Activated CD4-positive, alpha-beta memory T cell treated with anti-CD3 and anti-CD28 coated beads for 36 hours (primary cell): Measurements from ENCODE around the gene PPP6R2. TPM values are rescaled to one million over a fixed set of nuclear protein-coding genes. Genes with fewer than 3 reads are reported as not detected.

Experiments used
- CTCF ChIA-PET: fragments of 350-600 bp; sonication (Branson Sonifier 250); formaldehyde crosslinking; loops from one replicate; lab custom pipeline; 2021; ENCODE audit warnings: antibody characterized with exemption, inconsistent platforms; lab: Charles Lee
- POLR2A ChIA-PET: fragments of 350-600 bp; sonication (Branson Sonifier 250); formaldehyde crosslinking; loops from one replicate; lab custom pipeline; 2021; ENCODE audit warnings: antibody characterized with exemption; lab: Charles Lee
- DNase-seq: peaks from one replicate; pipeline ENCODE4 v3.0.0-alpha.2; 2020
- H3K27ac Mint-ChIP-seq: one replicate; pipeline ENCODE4 v1.8.0; 2021; ENCODE audit warnings: mixed read lengths
- H3K27me3 Mint-ChIP-seq: one replicate; pipeline ENCODE4 v1.8.0; 2021; ENCODE audit warnings: mixed read lengths
- H3K36me3 Mint-ChIP-seq: one replicate; pipeline ENCODE4 v1.8.0; 2021; ENCODE audit warnings: mixed read lengths
- H3K4me1 Mint-ChIP-seq: one replicate; pipeline ENCODE4 v1.8.0; 2021; ENCODE audit warnings: low read depth, mixed read lengths
- H3K4me3 Mint-ChIP-seq: one replicate; pipeline ENCODE4 v1.8.0; 2021; ENCODE audit warnings: mild to moderate bottlenecking, mixed read lengths
- H3K9me3 Mint-ChIP-seq: one replicate; pipeline ENCODE4 v1.8.0; 2021; ENCODE audit warnings: mixed read lengths
- intact Hi-C: fragments of 100-400 bp; cut with micrococcal nuclease; formaldehyde crosslinking; loops from one replicate; pipeline ENCODE4 v1.15.1; 2023
- total RNA-seq, 2 experiments: library from RNA; stranded (reverse); gene quantifications; one replicate each; pipeline ENCODE4 v1.2.3, GENCODE V29; 2021

The PPP6R2 gene
- total RNA-seq, 2 experiments from 2014 or later, result 41.2 to 41.7 TPM

DNA sequence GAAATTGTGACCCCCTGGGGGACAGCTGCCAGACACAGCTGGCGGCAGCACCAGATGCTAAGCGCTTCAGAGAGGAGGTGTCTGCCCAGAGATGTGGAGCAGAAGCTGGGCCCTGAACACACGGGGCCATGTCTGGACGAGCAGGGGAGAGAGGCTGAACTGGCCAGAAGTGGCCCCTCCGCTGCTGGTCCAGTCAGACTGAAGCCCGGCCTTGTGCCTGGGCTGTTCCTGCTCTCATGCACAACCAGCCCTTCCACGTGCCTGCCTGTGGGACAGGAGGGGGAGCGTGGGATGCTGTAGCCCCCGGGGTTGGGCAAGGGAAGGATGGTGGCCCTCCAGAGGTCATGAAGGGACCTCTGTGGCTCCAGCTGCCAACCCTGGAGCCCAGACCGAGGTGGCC lies 140.0 kb downstream of the PPP6R2 start:
- Mint-ChIP-seq H3K4me3 (peak overlapping the region; percentile 32), H3K36me3 (peaks cover 2% of the 10 kb centered on the region), H3K27me3 (peaks cover 3% of the 10 kb centered on the region), H3K27ac (no peak overlapping the region), H3K4me1 (peaks cover 3% of the 10 kb centered on the region), H3K9me3 (no peaks in the 10 kb centered on the region)
- ChIA-PET POLR2A (interaction anchor here (1.5 kb wide), 1 partner anchor 12 kb away, joined by 3 read pairs; no protein-coding TSS in a partner anchor), CTCF (no interaction called here)
- DNase-seq, result no peak
- intact Hi-C loops, result no loop called here

DNA sequence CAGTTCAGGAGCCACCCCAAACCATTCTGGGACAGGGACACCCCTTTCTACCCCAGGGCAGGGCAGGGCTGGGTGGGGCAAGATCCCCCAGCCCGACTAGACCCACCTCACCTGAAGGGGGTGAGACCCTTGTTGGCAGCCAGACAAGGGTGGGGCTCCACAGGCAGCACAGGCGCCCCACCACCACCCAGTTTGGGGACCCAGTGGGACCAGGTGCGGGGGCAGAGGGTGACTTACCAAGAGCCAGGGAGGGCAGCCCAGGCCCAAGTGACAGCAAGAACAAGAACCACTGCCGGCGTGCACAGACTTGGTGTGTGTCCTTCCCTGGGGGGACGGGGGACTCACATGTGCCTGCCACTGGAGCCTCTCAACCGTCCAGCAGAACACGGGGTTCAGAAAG lies 140.4 kb downstream of the PPP6R2 start:
- Mint-ChIP-seq H3K36me3 (peaks cover 2% of the 10 kb centered on the region), H3K4me1 (peaks cover 3% of the 10 kb centered on the region), H3K27ac (no peak overlapping the region), H3K4me3 (no peak overlapping the region), H3K9me3 (no peaks in the 10 kb centered on the region), H3K27me3 (peaks cover 3% of the 10 kb centered on the region)
- no peak for DNase-seq
- intact Hi-C loops, result no loop called here
- CTCF ChIA-PET, result no interaction called here
- POLR2A ChIA-PET, result no interaction called here

- Mint-ChIP-seq H3K27me3 (peaks cover 3% of the 10 kb centered on the region), H3K4me3 (no peak overlapping the region), H3K9me3 (no peaks in the 10 kb centered on the region), H3K27ac (no peak overlapping the region), H3K4me1 (peaks cover 3% of the 10 kb centered on the region), H3K36me3 (peaks cover 2% of the 10 kb centered on the region)
- POLR2A ChIA-PET, result interaction anchor here (1.3 kb wide), 1 partner anchor 9 kb away, joined by 3 read pairs; the partner anchor contains the start of gene SBF1
- CTCF ChIA-PET, result no interaction called here
- intact Hi-C loops, result no loop called here
- DNase-seq, result no peak
These were observed 141.1 kb downstream of the PPP6R2 start for GRCh38 chr22:50483977-50484853.

DNA sequence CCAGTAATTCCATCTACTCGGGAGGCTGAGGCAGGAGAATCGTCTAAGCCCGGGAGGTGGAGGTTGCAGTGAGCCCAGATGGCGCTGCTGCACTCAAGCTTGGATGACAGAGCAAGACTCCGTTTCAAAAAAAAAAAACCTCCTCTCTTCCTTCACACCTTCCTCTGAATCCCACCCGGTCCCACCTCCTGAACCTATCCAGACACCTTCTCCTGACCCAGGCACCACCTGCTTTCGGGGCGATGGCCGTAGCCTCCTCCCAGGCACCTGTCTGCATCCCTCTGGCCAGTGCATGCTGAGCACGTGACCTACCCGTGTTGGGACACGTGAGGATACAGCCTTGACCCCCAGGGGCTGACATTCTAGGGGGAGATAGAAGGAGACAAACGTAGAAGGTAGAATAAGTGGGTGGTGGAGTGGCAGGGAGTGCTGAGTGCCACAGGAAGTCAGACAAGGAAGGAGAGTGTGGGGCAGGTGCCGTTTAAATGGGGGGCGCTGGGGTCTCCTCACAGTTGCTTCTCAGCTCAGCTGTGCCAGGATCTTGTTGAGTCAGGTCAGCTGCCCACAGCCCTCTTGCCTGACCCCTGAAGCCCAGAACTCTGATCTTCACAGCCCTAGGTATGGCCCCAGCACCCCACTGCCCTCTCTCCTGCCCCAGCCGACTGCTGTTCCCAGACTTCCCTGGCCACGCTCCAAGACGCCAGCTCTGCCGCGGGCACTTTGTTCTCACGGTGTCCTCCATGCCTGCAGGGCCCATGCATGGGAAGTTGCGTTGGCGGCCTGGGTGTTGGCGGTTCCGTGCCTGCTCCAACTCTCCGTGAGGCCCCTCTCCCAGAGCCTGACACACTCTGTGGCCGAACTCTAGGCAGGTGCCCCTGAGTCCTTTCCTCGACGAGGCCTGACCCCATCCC lies 142.3 kb downstream of the PPP6R2 start:
- ChIA-PET POLR2A (interaction anchor here (1.3 kb wide), 1 partner anchor 10 kb away, joined by 3 read pairs; the partner anchor contains the start of gene SBF1), CTCF (interaction anchor here (2.9 kb wide), 1 partner anchor 12 kb away, joined by 11 read pairs; no protein-coding TSS in a partner anchor)
- intact Hi-C loops, result no loop called here
- H3K4me1 Mint-ChIP-seq, result no peaks in the 10 kb centered on the region
- H3K9me3 Mint-ChIP-seq, result no peaks in the 10 kb centered on the region
- DNase-seq, result no peak
- H3K27me3 Mint-ChIP-seq, result no peaks in the 10 kb centered on the region
- H3K27ac Mint-ChIP-seq, result no peak overlapping the region
- no peak overlapping the region for H3K4me3 Mint-ChIP-seq
- H3K36me3 Mint-ChIP-seq, result peaks cover 2% of the 10 kb centered on the region

- peaks cover 6% of the 10 kb centered on the region for H3K4me1 Mint-ChIP-seq
- H3K36me3 Mint-ChIP-seq, result peaks cover 2% of the 10 kb centered on the region
- DNase-seq, result no peak
- POLR2A ChIA-PET, result interaction anchor here (0.6 to 0.7 kb wide), 2 partner anchors 10 to 47 kb away, joined by 3 to 4 read pairs; no protein-coding TSS in a partner anchor
- H3K9me3 Mint-ChIP-seq, result no peaks in the 10 kb centered on the region
- H3K4me3 Mint-ChIP-seq, result no peak within 1 kb of the TSS
- intact Hi-C loops, result no loop called here
- no peaks in the 10 kb centered on the region for H3K27me3 Mint-ChIP-seq
- CTCF ChIA-PET, result interaction anchor here (0.9 to 2.9 kb wide), 2 partner anchors 11 to 39 kb away, joined by 4 to 11 read pairs; partner anchors contain the start of gene SCO2
- no peak within 1 kb of the TSS for H3K27ac Mint-ChIP-seq
These were observed 143.6 kb downstream of the PPP6R2 start, which contains the start of gene MIOX for GRCh38 chr22:50486561-50487289. Gene MIOX, plus strand, starts transcription at chr22:50486859. Its CDS starts 39 bp downstream, at chr22:50486898.

GRCh38 chr22:50487290-50488005 lies 144.3 kb downstream of the PPP6R2 start:
- Mint-ChIP-seq H3K36me3 (peaks cover 2% of the 10 kb centered on the region), H3K4me1 (peaks cover 6% of the 10 kb centered on the region), H3K4me3 (no peak overlapping the region), H3K9me3 (no peaks in the 10 kb centered on the region), H3K27me3 (no peaks in the 10 kb centered on the region), H3K27ac (no peak overlapping the region)
- intact Hi-C loops, result no loop called here
- no peak for DNase-seq
- ChIA-PET CTCF (interaction anchor here (0.9 to 2.9 kb wide), 2 partner anchors 11 to 38 kb away, joined by 4 to 11 read pairs; partner anchors contain the start of gene SCO2), POLR2A (no interaction called here)

GRCh38 chr22:50488006-50488677 lies 145.0 kb downstream of the PPP6R2 start:
- H3K27me3 Mint-ChIP-seq, result no peaks in the 10 kb centered on the region
- intact Hi-C loops, result no loop called here
- H3K9me3 Mint-ChIP-seq, result no peaks in the 10 kb centered on the region
- DNase-seq, result no peak
- ChIA-PET POLR2A (no interaction called here), CTCF (interaction anchor here (2.9 kb wide), 1 partner anchor 10 kb away, joined by 11 read pairs; no protein-coding TSS in a partner anchor)
- H3K4me3 Mint-ChIP-seq, result no peak overlapping the region
- H3K27ac Mint-ChIP-seq, result no peak overlapping the region
- H3K36me3 Mint-ChIP-seq, result peaks cover 2% of the 10 kb centered on the region
- H3K4me1 Mint-ChIP-seq, result peaks cover 6% of the 10 kb centered on the region

DNA sequence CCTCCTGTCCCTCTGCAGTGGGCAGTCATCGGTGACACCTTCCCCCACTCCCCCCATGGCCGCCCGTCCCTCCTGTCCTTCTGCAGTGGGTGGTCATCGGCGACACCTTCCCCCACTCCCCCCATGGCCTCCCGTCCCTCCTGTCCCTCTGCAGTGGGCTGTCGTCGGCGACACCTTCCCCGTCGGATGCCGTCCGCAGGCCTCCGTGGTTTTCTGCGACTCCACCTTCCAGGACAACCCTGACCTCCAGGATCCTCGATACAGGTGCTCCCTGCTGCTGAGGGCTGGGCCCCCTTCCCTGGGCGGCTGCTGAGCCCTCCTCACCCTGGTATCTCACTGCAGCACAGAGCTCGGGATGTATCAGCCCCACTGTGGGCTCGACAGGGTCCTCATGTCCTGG lies 145.8 kb downstream of the PPP6R2 start:
- no peaks in the 10 kb centered on the region for H3K27me3 Mint-ChIP-seq
- peaks cover 6% of the 10 kb centered on the region for H3K4me1 Mint-ChIP-seq

DNA sequence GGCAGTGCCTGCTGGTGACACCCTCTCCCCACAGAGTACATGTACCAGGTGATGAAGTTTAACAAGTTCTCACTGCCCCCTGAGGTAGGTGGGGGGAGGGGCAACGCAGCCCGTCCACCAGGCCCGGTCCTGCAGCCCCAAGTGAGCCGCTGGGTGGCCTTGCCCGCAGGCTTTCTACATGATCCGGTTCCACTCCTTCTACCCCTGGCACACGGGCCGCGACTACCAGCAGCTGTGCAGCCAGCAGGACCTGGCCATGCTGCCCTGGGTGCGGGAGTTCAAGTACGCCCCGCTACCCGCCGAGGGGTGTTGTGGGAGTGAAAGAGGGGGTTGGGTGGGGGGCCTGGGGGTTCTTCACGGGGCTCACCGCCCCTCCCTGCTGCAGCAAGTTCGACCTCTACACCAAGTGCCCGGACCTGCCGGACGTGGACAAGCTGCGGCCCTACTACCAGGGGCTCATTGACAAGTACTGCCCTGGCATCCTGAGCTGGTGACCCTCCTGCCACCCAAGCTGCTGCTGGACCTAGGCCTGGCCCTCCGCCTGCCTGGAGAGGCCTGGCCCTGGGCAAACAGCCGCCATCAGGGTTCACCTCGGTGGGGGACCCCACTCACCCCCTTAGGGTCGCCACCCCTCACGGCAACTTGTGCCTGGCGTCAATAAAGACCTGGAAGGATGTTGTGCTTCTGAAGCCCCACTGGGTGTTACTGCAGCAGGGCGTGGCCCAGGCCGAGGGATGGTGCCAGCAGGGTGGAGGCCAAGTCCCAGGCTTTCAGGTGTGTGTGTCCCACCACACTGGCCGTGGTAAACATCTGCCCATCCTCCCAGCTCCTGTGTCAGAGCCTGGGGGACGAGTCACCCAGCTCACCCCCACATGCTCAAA lies 146.5 kb downstream of the PPP6R2 start:
- ChIA-PET CTCF (no interaction called here), POLR2A (no interaction called here)
- no peak overlapping the region for H3K4me3 Mint-ChIP-seq
- no peaks in the 10 kb centered on the region for H3K36me3 Mint-ChIP-seq
- no peaks in the 10 kb centered on the region for H3K9me3 Mint-ChIP-seq
- no peak for DNase-seq
- H3K4me1 Mint-ChIP-seq, result peaks cover 6% of the 10 kb centered on the region
- no peaks in the 10 kb centered on the region for H3K27me3 Mint-ChIP-seq
- intact Hi-C loops, result no loop called here
- no peak overlapping the region for H3K27ac Mint-ChIP-seq

More for the DNA sequence above, 145.8 kb downstream of the PPP6R2 start:
- Mint-ChIP-seq H3K36me3 (peaks cover 2% of the 10 kb centered on the region), H3K27ac (no peak overlapping the region), H3K9me3 (no peaks in the 10 kb centered on the region), H3K4me3 (no peak overlapping the region)
- intact Hi-C loops, result no loop called here
- no peak for DNase-seq
- POLR2A ChIA-PET, result no interaction called here
- CTCF ChIA-PET, result no interaction called here
